Measurements from ENCODE around the gene HIPK4.

The HIPK4 gene

DNA sequence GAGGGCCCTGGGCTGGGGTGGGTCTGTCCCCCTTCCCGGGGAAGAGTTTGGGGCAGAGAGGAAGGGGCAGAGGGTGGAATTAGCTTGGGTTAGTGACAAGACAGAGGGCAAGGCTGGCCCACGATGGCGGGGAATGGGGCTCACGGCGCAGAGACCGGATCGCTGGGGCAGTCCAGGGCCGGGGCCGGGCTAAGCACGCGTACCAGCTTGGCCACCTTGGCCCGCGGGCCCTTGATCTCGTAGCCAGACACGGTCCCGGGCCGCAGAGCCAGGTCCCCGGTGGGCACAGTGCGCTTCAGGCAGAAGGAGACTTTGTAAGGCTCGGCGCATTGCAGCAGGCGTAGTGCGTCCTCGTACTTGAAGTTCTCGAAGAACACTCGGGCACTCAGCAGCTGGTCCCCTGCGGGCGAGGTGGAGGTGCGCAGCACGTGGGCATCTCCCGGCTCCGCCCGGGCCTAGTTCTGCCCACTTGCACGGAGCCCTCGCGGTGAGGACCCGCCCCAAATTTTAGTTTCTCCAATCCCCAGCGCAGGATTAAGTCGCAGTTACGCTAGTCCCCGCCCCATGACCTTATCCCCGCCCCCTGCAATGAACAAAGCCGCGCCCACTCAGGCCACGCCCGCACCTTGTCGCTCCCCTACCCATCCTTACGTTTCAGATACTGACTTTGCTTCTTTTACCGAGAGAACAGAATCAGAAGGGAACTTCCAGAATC, 8.6 kb upstream of the HIPK4 start:
- no peak overlapping the region for H3K4me3 ChIP-seq (ENCODE audit: low read length)
- peak; percentile 87 for DNase-seq (ENCODE audit: low read depth)
- TF ChIP-seq, protein P1, sequence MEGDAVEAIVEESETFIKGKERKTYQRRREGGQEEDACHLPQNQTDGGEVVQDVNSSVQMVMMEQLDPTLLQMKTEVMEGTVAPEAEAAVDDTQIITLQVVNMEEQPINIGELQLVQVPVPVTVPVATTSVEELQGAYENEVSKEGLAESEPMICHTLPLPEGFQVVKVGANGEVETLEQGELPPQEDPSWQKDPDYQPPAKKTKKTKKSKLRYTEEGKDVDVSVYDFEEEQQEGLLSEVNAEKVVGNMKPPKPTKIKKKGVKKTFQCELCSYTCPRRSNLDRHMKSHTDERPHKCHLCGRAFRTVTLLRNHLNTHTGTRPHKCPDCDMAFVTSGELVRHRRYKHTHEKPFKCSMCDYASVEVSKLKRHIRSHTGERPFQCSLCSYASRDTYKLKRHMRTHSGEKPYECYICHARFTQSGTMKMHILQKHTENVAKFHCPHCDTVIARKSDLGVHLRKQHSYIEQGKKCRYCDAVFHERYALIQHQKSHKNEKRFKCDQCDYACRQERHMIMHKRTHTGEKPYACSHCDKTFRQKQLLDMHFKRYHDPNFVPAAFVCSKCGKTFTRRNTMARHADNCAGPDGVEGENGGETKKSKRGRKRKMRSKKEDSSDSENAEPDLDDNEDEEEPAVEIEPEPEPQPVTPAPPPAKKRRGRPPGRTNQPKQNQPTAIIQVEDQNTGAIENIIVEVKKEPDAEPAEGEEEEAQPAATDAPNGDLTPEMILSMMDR (IDR thresholded peaks at IDR 0.05; ENCODE audit: insufficient read depth, low read depth, low read length, missing control alignments): no peak

DNA sequence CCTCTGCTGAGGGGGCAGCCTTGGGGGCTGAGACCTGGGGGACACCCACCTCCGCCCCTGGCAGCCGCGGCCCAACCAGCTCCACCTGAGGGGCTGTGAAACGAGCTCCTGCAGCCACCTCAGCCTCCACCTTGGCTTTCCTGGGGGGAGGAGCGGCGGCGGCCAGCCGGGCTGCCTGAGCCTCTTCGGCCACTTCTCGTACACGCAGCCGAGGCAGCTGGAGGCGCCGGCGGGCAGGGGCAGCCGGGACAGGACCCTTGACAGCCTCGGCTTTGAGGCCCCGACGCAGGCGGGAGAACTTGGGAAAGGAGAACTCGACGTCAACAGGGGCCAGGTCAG, 7.6 kb upstream of the HIPK4 start:
- TF ChIP-seq, protein P1 (IDR thresholded peaks at IDR 0.05; ENCODE audit: insufficient read depth, low read depth, low read length, missing control alignments): no peak
- DNase-seq (ENCODE audit: low read depth): no peak
- H3K4me3 ChIP-seq (ENCODE audit: low read length): no peak overlapping the region

DNA sequence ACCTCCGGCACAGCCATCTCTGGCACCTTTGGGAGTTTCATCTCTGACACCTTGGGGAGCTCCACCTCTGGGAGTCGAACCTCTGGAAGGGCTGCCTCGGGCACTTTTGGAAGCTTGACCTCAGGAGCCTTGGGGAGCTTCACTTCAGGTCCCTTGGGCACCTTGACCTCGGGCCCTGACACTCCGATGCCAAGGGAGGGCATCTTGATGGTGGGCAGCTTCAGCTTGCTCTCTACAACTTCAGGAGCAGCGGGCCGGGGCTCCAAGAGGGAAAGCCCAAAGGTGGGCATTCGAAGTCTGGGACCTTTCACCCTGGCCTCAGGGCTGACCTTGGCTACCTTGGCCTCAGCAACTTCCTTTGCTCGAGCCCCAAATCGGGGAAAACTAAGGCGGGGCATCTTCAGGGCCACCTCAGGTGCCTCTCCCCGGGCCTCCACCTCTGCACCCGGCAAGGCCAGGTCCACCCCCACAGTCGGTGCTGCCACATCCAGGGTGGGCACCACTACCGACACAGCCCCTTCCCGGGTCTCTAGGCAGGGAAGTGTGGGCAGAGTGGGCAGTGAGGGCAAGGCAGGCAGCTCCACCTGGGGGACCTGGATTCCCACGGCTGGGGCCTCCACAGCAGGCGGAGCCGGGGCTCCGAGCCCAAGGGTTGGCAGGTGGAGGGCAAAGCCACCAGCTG, 7.0 kb upstream of the HIPK4 start:
- no peak overlapping the region for H3K4me3 ChIP-seq (ENCODE audit: low read length)
- TF ChIP-seq, protein P1 (IDR thresholded peaks at IDR 0.05; ENCODE audit: insufficient read depth, low read depth, low read length, missing control alignments): no peak
- DNase-seq (ENCODE audit: low read depth): no peak

DNA sequence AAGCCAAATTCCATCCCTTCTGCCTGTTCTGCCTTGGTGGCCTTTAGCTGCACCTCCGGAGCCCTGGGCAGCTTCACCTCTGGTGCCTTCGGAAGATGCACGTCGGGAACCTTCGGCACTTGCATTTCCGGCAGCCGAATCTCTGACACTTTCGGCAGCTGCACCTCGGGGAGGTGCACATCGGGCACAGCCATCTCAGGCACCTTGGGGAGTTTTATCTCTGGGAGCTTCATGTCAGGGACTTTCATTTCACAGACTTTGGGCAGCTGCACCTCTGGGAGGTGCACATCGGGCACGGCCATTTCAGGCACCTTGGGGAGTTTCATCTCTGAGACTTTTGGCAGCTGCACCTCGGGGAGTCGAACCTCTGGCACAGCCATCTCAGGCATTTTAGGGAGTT, 6.0 kb upstream of the HIPK4 start:
- TF ChIP-seq, protein P1 (IDR thresholded peaks at IDR 0.05; ENCODE audit: insufficient read depth, low read depth, low read length, missing control alignments): no peak
- no peak for DNase-seq (ENCODE audit: low read depth)
- H3K4me3 ChIP-seq (ENCODE audit: low read length): no peak overlapping the region

DNA sequence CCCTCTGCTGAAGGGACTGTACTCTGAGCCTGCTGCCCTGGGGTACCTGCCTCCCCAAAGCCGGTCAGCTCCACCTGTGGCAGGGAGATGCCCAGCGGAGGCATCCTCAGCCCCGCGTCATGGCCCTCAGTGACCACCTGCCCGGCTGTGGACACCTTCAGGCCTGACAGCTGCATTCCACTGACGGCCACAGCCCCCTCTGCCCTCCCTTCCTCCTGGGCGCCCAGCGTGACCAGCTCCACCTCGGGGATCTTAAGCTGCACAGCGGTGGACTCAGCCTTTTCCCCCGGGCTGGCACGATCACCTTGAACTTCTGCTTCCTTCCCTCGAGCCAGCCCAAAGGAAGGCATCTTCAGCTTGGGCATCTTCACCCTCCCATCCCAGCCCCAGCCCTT, 4.8 kb upstream of the HIPK4 start:
- TF ChIP-seq, protein P1 (IDR thresholded peaks at IDR 0.05; ENCODE audit: insufficient read depth, low read depth, low read length, missing control alignments): no peak
- DNase-seq (ENCODE audit: low read depth): no peak
- no peak overlapping the region for H3K4me3 ChIP-seq (ENCODE audit: low read length)

DNA sequence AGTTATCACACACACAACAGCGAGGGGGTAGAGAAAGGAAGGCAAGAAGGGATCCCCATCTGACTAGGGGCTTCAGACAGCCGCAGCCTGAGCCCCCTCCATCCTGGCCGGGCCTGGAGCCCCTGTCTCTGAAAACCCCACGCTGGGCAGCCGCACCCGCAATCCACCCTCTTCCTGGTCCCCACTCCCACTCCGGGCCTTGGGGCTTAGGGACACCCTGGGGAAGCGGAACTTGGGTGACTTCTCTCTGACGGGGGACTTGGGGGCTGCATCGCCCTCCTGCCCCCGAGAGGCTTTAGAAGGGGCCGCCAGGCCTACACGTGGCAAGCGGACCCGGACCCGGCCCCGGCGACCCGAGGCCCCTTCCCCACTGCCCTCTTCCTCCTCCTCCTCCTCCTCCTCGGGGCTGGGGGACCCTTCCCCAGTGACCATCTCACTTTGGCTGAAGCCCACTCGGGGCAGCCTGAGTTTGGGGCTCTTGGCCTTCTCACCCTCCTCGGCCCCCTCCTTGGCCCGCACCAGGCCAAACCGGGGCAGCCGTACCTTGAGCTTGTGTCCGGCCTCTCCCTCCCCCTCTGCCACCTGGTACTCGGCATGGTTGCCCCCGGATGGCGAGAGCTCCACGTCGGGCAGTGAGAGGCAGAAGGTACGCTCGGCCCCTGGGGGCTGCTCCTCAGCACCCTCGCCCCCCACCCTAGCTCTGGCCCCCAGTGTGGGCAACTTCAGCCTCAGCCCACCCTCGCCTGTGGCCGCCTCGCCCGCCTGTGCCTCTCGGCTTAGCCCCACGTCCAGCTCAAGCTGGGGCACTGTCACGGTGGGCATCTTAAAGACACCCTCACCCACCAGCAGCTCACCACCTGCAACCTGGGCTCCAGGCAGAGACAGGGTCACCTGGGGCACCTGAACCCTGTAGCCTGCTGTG, 4.2 kb upstream of the HIPK4 start:
- DNase-seq (ENCODE audit: low read depth): no peak
- H3K4me3 ChIP-seq (ENCODE audit: low read length): no peak overlapping the region
- TF ChIP-seq, protein P1 (IDR thresholded peaks at IDR 0.05; ENCODE audit: insufficient read depth, low read depth, low read length, missing control alignments): no peak
